ENCODE results near the gene SCYGR8. TPM values are rescaled to one million over a fixed set of nuclear protein-coding genes. Genes with fewer than 3 reads are reported as not detected.

The SCYGR8 gene
- total and polyA plus RNA-seq, 7 donors = not detected

DNA sequence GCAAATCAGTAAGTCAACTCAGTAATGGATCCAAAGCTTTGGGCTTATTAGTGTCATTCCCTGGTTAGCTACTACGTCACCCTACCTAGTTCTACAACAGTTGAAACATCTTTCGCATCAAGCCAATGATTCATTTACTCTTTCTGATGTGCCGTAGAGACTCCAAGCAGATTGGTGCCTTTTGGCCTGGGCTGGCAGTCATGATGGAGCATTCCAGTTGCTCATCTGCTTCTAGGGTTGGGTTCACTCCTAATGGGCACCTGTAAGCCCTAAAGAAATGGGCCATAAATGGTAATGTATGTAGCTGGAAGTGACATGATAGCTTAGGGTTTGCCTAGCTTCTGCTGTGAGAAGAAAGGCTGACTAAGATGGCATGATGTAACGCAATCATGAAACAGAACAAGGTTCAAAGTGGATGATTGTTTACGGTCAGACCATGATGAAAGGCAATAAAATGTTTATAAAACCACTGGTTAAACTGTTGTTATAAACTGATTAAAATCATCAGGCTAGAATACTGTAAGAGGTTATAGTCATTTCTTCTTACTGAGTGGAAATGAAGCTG lies 47.5 kb downstream of the SCYGR8 start:
- Histone ChIP-seq H3K27me3 (no peaks in the 10 kb centered on the region), H3K36me3 (no peaks in the 10 kb centered on the region), H3K9me3 (no peaks in the 10 kb centered on the region), H3K4me3 (no peak overlapping the region), H3K27ac (no peak overlapping the region), H3K4me1 (no peaks in the 10 kb centered on the region)
- DNase-seq = no peak
- whole genome bisulfite sequencing, 2 donors = 51 to 80% methylated on average over 5 of the region's 5 CpGs
- intact Hi-C loops (cut with DNase I) = no loop called here
- TF ChIP-seq, protein P1, sequence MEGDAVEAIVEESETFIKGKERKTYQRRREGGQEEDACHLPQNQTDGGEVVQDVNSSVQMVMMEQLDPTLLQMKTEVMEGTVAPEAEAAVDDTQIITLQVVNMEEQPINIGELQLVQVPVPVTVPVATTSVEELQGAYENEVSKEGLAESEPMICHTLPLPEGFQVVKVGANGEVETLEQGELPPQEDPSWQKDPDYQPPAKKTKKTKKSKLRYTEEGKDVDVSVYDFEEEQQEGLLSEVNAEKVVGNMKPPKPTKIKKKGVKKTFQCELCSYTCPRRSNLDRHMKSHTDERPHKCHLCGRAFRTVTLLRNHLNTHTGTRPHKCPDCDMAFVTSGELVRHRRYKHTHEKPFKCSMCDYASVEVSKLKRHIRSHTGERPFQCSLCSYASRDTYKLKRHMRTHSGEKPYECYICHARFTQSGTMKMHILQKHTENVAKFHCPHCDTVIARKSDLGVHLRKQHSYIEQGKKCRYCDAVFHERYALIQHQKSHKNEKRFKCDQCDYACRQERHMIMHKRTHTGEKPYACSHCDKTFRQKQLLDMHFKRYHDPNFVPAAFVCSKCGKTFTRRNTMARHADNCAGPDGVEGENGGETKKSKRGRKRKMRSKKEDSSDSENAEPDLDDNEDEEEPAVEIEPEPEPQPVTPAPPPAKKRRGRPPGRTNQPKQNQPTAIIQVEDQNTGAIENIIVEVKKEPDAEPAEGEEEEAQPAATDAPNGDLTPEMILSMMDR (IDR thresholded peaks at IDR 0.05) = no peak
- TF ChIP-seq POLR2AphosphoS5 (IDR thresholded peaks at IDR 0.05) (no peak), EP300 (IDR thresholded peaks at IDR 0.05) (no peak), POLR2A (IDR thresholded peaks at IDR 0.05) (no peak)

Small RNA genes lying within 50 kb of the gene (small RNA-seq; reads per million reads assigned to genes)
- gene RNA5SP121 (0 reads per million in 3 donors), gene SNRPGP8 (0 reads per million in 3 donors)

Other genes with a start within 250 kb of the SCYGR8 start
- gene SCYGR2, start 147.0 kb upstream of the SCYGR8 start, total RNA-seq = not detected
- not detected for gene SCYGR2, start 147.0 kb upstream of the SCYGR8 start, polyA plus RNA-seq
- not detected for gene SCYGR3, start 131.1 kb upstream of the SCYGR8 start, total RNA-seq
- not detected for gene SCYGR3, start 131.1 kb upstream of the SCYGR8 start, polyA plus RNA-seq
- not detected for gene SCYGR4, start 128.4 kb upstream of the SCYGR8 start, total RNA-seq
- gene SCYGR4, start 128.4 kb upstream of the SCYGR8 start, polyA plus RNA-seq = not detected
- not detected for gene SCYGR5, start 79.1 kb upstream of the SCYGR8 start, total RNA-seq
- gene SCYGR5, start 79.1 kb upstream of the SCYGR8 start, polyA plus RNA-seq = not detected
- gene SLC19A3, start 27.9 kb upstream of the SCYGR8 start, total RNA-seq = 1 to 10 TPM in 3 of 4 donors, under 1 TPM in 1; 0.95 to 8.2 (median 1.5) TPM
- 1 to 10 TPM in 2 of 3 donors, under 1 TPM in 1; 0.69 to 4.6 (median 1.2) TPM for gene SLC19A3, start 27.9 kb upstream of the SCYGR8 start, polyA plus RNA-seq
- not detected for gene SCYGR6, start 21.1 kb upstream of the SCYGR8 start, total RNA-seq
- not detected for gene SCYGR6, start 21.1 kb upstream of the SCYGR8 start, polyA plus RNA-seq
- not detected for gene SCYGR7, start 17.6 kb upstream of the SCYGR8 start, total RNA-seq
- gene SCYGR7, start 17.6 kb upstream of the SCYGR8 start, polyA plus RNA-seq = not detected
- 10 to 100 TPM in 1 of 4 donors, 1 to 10 TPM in 1, not detected in 2; 6.4 to 11.4 TPM for gene CCL20, start 67.9 kb downstream of the SCYGR8 start, total RNA-seq
- 100 to 1,000 TPM in 1 of 3 donors, 10 to 100 TPM in 2; 15.6 to 255 (median 61.3) TPM for gene CCL20, start 67.9 kb downstream of the SCYGR8 start, polyA plus RNA-seq
- not detected for gene DAW1, start 125.7 kb downstream of the SCYGR8 start, total RNA-seq
- under 1 TPM in 1 of 3 donors, not detected in 2; 0.06 TPM for gene DAW1, start 125.7 kb downstream of the SCYGR8 start, polyA plus RNA-seq

Measured in sigmoid colon (tissue), 7 donors.